Placental pericyte (primary cell): ENCODE results near the gene CFAP119. TPM values are rescaled to one million over a fixed set of nuclear protein-coding genes. Genes with fewer than 3 reads are reported as not detected.

ENCODE experiments used
- small RNA-seq: library from RNA; depleted of rRNA; stranded (forward); fragments of <200 nt; gene quantifications from one replicate; pipeline ENCODE3, GENCODE V24; 2012; ENCODE audit warnings: low replicate concordance
- total RNA-seq: library from RNA; depleted of rRNA; stranded (reverse); fragments of >200 nt; gene quantifications from 2 replicates; pipeline ENCODE4 v1.2.3, GENCODE V29; 2012

Gene CFAP119
- 2.2 and 4.9 TPM in 2 replicates for total RNA-seq

DNA sequence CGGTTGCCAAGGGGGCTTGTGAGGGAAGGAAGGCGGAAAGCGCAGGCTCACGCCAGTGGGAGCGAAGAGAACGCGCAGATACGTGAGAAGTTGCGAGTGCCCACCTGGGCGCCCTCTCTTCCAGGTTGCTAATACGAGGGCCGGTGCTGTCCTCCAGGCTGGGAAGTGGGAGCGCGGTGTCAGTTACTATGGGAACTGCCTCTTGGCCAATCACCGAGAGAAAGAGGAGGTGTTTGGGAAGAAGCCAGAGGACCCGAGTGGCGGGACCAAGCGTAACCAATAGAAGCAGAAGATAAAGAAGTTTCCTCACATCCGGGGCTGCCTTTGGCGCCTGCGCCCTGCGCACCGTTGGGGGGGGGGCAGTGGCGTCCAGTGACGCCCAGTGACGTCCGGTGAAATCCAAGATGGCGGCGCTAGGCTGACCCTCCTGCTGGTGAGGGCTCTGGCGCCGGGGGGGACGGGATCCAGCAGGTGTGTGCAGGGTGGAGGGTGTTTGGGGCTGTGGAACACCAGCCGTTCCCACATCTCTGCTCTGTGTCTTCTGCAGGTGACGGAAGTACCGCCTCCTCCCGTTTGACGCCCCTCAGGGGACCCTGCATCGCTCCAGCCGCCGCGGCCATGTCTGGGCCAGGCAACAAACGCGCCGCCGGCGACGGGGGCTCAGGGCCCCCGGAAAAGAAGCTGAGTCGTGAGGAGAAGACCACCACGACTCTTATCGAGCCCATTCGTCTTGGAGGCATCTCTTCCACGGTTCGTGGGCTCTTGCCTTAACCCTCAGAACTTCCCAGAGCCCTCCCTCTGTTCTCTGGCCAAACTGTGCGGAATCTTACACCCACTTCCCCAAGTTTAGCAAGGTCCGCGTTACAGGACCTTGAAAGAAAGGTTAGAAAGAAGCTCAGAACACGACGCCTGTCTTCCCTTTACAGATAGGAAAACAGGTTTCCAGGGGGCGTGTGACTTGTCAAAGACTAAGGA is at the start of gene CFAP119, which contains the start of gene RNF40:
Gene CFAP119, minus strand, starts transcription at position 135 of the 975 bp plus-strand sequence. CDS start 314 bp downstream, outside the sequence.
Gene RNF40, plus strand, starts transcription at position 395 of the 975 bp plus-strand sequence. Its CDS starts 224 bp downstream, at position 619.

DNA sequence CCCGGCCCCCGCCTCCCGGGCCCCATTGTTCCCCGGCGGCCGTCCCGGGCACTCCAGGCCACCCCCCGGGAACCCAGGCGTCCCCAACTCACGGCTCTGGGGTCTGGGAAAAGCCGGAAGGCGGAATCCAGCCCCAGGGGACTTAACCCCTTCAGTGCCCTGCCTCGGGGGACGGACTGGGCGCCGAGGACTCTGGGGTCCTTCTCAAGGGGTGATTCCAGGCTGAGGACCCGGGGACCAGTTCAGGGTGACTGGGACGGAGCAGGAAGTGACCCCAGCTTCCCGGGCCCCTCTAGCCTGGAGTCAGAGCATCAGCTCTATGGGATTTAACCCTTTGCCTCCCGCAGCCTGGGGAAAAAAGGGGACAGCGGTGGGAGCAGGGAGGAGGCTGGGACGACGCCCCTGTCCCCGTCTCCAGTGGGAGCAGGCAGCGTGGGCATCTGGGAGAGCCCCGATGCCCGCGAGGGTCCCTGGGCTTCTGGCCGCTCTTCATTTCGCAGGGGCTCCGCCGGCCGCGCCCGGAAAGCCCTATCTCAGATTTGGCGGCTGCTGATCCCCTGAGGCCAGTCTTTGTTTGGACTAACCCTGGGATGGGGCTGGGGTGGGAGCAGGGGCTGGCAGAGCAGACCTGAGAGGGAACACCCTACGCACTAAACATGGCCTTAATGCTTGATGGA is 25.2 kb upstream of the CFAP119 start, which contains the start of gene ZNF629:
Gene ZNF629, minus strand, starts transcription at position 270 of the 677 bp plus-strand sequence. CDS start 2,723 bp downstream, outside the sequence.

DNA sequence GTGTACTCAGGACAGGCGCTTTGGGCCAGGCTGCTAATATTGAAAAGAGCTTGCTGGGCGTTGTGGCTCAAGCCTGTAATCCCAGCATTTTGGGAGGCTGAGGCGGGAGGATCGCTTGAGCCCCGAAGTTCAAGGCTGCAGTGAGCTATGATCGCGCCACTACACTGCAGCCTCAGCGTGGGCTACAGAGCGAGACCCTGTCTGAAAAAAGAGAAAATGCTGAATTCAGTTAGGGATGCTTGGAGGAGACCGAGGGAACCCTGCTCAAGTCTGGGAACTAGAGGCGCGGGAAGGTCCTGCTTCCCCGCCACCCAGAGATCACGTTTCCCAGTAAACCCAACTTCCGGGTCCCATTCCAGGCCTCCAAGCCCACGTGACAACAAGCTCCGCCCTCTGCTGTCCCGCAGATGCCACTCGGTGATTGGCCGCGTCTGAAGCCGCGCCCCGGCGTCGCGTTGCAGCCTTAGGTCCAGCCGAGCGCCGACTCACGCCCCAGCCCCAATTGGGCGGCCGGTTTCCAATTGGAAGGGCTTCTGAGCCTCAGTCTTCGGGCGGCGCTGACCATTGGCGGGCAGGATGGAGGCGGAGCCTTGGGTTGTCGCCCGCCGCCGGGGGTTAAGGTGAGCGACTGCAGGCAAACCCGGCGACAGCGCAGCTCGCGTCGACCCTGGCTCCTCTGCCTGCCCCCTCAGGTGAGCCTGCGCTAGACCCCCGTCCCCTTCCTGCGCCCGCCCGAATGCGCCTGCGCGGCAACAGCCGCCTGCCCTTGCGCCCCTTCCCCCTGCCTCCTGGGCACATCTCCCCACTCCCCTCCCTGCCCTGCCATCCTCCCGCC is 13.8 kb downstream of the CFAP119 start, which contains the start of gene PHKG2:
Gene PHKG2, plus strand, starts transcription at position 627 of the 835 bp plus-strand sequence. CDS start 396 bp downstream, outside the sequence.

Small RNAs within 50 kb of the gene (small RNA-seq; reads per million reads assigned to genes)
- 550 reads per million, percentile 99 among the genes with 10 or more reads in this experiment for gene SNORA30

Other genes with a start within 250 kb of the CFAP119 start
- gene ZNF768, start 235.5 kb downstream of the CFAP119 start, total RNA-seq: 17.3 and 25.8 TPM in 2 replicates
- gene ZNF747, start 227.2 kb downstream of the CFAP119 start, total RNA-seq: 10.1 and 14.5 TPM in 2 replicates
- 7.3 and 7.4 TPM in 2 replicates for gene ZNF764, start 203.7 kb downstream of the CFAP119 start, total RNA-seq
- gene ZNF688, start 190.3 kb downstream of the CFAP119 start, total RNA-seq: 10.2 and 11.8 TPM in 2 replicates
- 10.0 and 14.7 TPM in 2 replicates for gene ZNF785, start 176.4 kb downstream of the CFAP119 start, total RNA-seq
- 8.5 and 9.7 TPM in 2 replicates for gene ZNF689, start 151.7 kb downstream of the CFAP119 start, total RNA-seq
- 7.2 and 18.9 TPM in 2 replicates for gene PRR14, start 111.1 kb downstream of the CFAP119 start, total RNA-seq
- 25.8 and 34.4 TPM in 2 replicates for gene FBRS, start 103.6 kb downstream of the CFAP119 start, total RNA-seq
- gene SRCAP, start 62.9 kb downstream of the CFAP119 start, total RNA-seq: 16.2 and 30.4 TPM in 2 replicates
- 29.1 and 30.1 TPM in 2 replicates for gene PHKG2, start 13.6 kb downstream of the CFAP119 start, total RNA-seq
- gene RNF40, start 260 bp upstream of the CFAP119 start, total RNA-seq: 76.2 and 111 TPM in 2 replicates
- gene ZNF629, start 25.1 kb upstream of the CFAP119 start, total RNA-seq: 16.4 and 18.6 TPM in 2 replicates
- 14.7 and 46.8 TPM in 2 replicates for gene BCL7C, start 132.0 kb upstream of the CFAP119 start, total RNA-seq
- 2.0 and 4.4 TPM in 2 replicates for gene CTF1, start 134.6 kb upstream of the CFAP119 start, total RNA-seq
- gene FBXL19, start 161.5 kb upstream of the CFAP119 start, total RNA-seq: 15.1 and 34.9 TPM in 2 replicates
- 35.5 and 84.9 TPM in 2 replicates for gene ORAI3, start 187.0 kb upstream of the CFAP119 start, total RNA-seq
- 5.0 and 5.2 TPM in 2 replicates for gene SETD1A, start 195.7 kb upstream of the CFAP119 start, total RNA-seq
- 7.0 and 37.9 TPM in 2 replicates for gene HSD3B7, start 223.1 kb upstream of the CFAP119 start, total RNA-seq
- gene STX1B, start 248.6 kb upstream of the CFAP119 start, total RNA-seq: 1.1 and 3.0 TPM in 2 replicates